CD8-positive, alpha-beta memory T cell (primary cell): ENCODE measurements around the gene SLC25A10. TPM values are rescaled to one million over a fixed set of nuclear protein-coding genes. Genes with fewer than 3 reads are reported as not detected.
"Not testable (repeated sequence)": the region's sequence is repeated elsewhere in the genome, so short reads cannot be mapped to it uniquely, and the experiment has no call there.

Experiments
- CTCF ChIA-PET: fragments of 350-600 bp; sonication (Branson Sonifier 250); formaldehyde crosslinking; loops from one replicate; lab custom pipeline; 2021; ENCODE audit warnings: antibody characterized with exemption; lab: Charles Lee
- POLR2A ChIA-PET: fragments of 350-600 bp; sonication (Branson Sonifier 250); formaldehyde crosslinking; loops from one replicate; lab custom pipeline; 2021; ENCODE audit warnings: antibody characterized with exemption; lab: Charles Lee
- DNase-seq, 5 donors: peaks; one replicate each; pipeline versions ENCODE4 v3.0.0 to v3.0.0-alpha.2; 2020 to 2022; ENCODE audit warnings: mixed read lengths in 1 of 5
- H3K27ac ChIP-seq: one replicate; pipeline ENCODE4 v1.7.0; 2013; ENCODE audit warnings: low read depth, mild to moderate bottlenecking, low read length, moderate library complexity
- H3K27me3 ChIP-seq: 2 replicates; pipeline ENCODE4 v1.7.0; 2013; ENCODE audit warnings: low read length, mild to moderate bottlenecking; ENCODE audit not compliant: insufficient read depth, poor library complexity, severe bottlenecking
- H3K36me3 ChIP-seq: 2 replicates; pipeline ENCODE4 v1.7.0; 2013; ENCODE audit warnings: mild to moderate bottlenecking, low read length, moderate library complexity; ENCODE audit not compliant: insufficient read depth
- H3K4me1 ChIP-seq: 2 replicates; pipeline ENCODE4 v1.7.0; 2013; ENCODE audit warnings: mild to moderate bottlenecking, low read length, moderate library complexity; ENCODE audit not compliant: insufficient read depth
- H3K4me3 ChIP-seq: 2 replicates; pipeline ENCODE4 v1.7.0; 2013; ENCODE audit warnings: mild to moderate bottlenecking, low read length
- H3K9me3 ChIP-seq: 2 replicates; pipeline ENCODE4 v1.7.0; 2013; ENCODE audit warnings: mild to moderate bottlenecking, low read length
- H3K27ac Mint-ChIP-seq, 8 donors: one replicate each; pipeline ENCODE4 v1.8.0; 2020 to 2021; ENCODE audit warnings: mixed read lengths in 8 of 8, mild to moderate bottlenecking in 6 of 8, inconsistent platforms in 3 of 8, moderate library complexity in 3 of 8
- H3K27me3 Mint-ChIP-seq, 2 donors: one replicate each; pipeline ENCODE4 v1.8.0; 2020 to 2021; ENCODE audit warnings: mixed read lengths in 2 of 2, mild to moderate bottlenecking in 1 of 2, moderate library complexity in 1 of 2
- H3K36me3 Mint-ChIP-seq, 3 donors: one replicate each; pipeline ENCODE4 v1.8.0; 2020 to 2021; ENCODE audit warnings: mixed read lengths in 3 of 3, inconsistent platforms in 1 of 3, mild to moderate bottlenecking in 1 of 3
- H3K4me1 Mint-ChIP-seq, 3 donors: one replicate each; pipeline ENCODE4 v1.8.0; 2020 to 2021; ENCODE audit warnings: mixed read lengths in 3 of 3, inconsistent platforms in 1 of 3, mild to moderate bottlenecking in 1 of 3
- H3K4me3 Mint-ChIP-seq, 7 donors: one replicate each; pipeline ENCODE4 v1.8.0; 2020 to 2021; ENCODE audit warnings: mixed read lengths in 7 of 7, mild to moderate bottlenecking in 6 of 7, moderate library complexity in 4 of 7, inconsistent platforms in 2 of 7
- H3K9me3 Mint-ChIP-seq, 5 donors: one replicate each; pipeline ENCODE4 v1.8.0; 2020 to 2022; ENCODE audit warnings: mixed read lengths in 5 of 5, mild to moderate bottlenecking in 3 of 5, moderate library complexity in 2 of 5, inconsistent platforms in 1 of 5
- polyA plus RNA-seq: library from polyadenylated mRNA; unstranded; fragments of 300-500 nt; fragmentation: Illumina TruSeq; gene quantifications from one replicate; pipeline ENCODE4 v1.2.3, GENCODE V29; 2021
- total RNA-seq, 2 experiments: library from RNA; stranded (reverse); gene quantifications; one replicate each; pipeline ENCODE4 v1.2.3, GENCODE V29; 2021

The SLC25A10 gene
- total and polyA plus RNA-seq, 3 experiments from 2014 or later = 4.9 to 34.7 (median 34.1) TPM

DNA sequence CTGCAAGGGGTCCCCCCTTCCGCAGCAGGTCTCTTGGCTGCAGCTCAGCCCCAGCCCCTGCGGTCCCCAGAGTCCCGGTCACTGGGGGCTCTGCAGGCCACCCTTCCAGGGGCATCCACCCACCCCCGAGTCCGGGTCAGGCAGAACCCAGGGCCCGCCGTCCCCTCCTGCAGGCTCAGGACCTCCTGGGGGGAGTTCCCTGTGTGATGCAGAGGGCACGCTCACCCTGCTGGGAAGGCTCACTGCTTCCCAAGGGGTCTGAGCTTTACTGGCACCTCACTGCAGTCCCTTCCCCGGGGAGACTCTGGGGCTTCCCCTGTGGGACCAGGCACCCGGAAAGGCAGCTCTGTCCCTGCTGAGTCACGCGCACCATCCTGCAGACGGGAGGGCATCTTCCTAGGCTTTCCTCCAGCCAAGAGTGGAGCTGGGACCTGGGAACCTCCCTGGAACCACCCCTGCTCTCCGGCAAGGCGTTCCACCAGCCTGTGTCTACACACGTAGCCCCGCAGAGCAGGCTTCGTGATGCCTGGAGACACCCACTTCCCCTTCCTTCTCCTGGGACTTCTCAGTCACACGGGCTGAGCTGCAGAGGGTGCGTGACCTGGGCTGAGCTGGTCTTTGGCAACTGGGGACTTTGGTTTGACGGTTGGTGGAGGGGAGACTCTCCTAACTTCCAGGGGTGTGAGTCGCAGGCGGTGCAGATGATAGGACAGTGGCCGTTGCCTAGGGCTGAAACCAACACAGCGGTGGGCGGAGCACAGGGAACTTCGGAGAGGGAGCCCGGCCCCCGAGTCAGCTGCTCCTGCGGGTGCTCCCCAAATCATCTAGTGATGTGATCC is 23.4 kb downstream of the SLC25A10 start:
- H3K27me3 Mint-ChIP-seq = peaks cover 14 to 33% of the 10 kb centered on the region in 2 donors
- H3K4me3 Mint-ChIP-seq = peak overlapping the region in 4 of 7 donors; percentile 10 to 45 (median 32)
- peaks cover 0 to 8% (median 5%) of the 10 kb centered on the region in 3 donors for H3K4me1 Mint-ChIP-seq
- Histone ChIP-seq H3K4me1 (no peaks in the 10 kb centered on the region), H3K27ac (no peak overlapping the region), H3K9me3 (no peaks in the 10 kb centered on the region), H3K36me3 (no peaks in the 10 kb centered on the region), H3K27me3 (peaks cover 4% of the 10 kb centered on the region), H3K4me3 (no peak overlapping the region)
- CTCF ChIA-PET = interaction anchor here (1.2 kb wide), 1 partner anchor 225 kb away, joined by 3 read pairs; no protein-coding TSS in a partner anchor
- no peaks in the 10 kb centered on the region for H3K9me3 Mint-ChIP-seq
- H3K36me3 Mint-ChIP-seq = no peaks in the 10 kb centered on the region
- POLR2A ChIA-PET = no interaction called here
- peak overlapping the region in 1 of 8 donors; percentile 35 for H3K27ac Mint-ChIP-seq
- no peak for DNase-seq

DNA sequence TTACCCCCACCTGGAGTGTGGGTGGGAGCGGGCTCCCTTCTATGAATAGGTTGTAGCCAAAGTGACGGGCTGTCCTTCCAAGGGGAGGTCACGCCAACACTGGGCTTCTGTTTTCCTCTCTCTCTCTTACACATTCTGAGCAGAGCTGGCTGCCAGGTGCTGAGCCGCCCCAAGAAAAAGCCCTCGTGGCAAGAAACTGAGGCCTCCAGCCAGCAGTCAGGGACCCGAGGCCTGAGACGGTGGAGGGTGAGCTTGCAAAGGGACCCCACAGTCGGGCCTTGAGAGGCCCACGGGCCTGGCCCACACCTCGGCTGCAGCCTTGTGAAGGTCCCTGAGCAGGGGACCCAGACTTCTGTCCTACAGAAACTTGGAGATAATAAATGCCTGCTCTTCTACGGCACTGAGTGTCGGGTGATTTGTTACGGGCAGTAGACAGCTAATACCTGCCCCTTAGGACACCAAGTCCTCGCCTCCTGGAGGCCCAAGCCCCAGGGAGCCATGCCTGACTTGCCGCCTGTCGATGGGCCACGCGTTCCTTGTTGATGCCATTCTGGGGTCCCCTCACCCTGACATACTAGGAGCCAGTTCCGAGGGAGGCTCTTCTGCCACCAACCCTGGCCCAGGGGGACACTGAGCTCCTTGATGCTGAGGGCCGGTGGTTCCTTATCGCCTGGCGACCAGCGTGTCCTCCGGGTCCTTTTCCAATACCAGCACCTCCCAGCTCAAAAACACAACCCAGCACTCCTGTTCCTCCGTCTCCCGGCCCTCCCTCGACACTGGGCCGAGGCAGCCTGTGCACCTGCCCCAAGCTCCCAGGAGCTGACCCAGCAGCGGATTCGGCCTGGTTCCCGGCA is 26.1 kb downstream of the SLC25A10 start:
- peaks cover 4% of the 10 kb centered on the region for H3K27me3 ChIP-seq
- no peak for DNase-seq
- no peaks in the 10 kb centered on the region for H3K9me3 ChIP-seq
- peaks cover 0 to 8% (median 5%) of the 10 kb centered on the region in 3 donors for H3K4me1 Mint-ChIP-seq
- no peak overlapping the region for H3K4me3 ChIP-seq
- H3K4me1 ChIP-seq = no peaks in the 10 kb centered on the region
- ChIA-PET POLR2A (no interaction called here), CTCF (no interaction called here)
- H3K36me3 ChIP-seq = no peaks in the 10 kb centered on the region
- H3K27ac ChIP-seq = no peak overlapping the region
- no peak overlapping the region for H3K27ac Mint-ChIP-seq
- peaks cover 8 to 20% of the 10 kb centered on the region in 2 donors for H3K27me3 Mint-ChIP-seq
- H3K9me3 Mint-ChIP-seq = no peaks in the 10 kb centered on the region
- no peaks in the 10 kb centered on the region for H3K36me3 Mint-ChIP-seq
- no peak overlapping the region for H3K4me3 Mint-ChIP-seq

DNA sequence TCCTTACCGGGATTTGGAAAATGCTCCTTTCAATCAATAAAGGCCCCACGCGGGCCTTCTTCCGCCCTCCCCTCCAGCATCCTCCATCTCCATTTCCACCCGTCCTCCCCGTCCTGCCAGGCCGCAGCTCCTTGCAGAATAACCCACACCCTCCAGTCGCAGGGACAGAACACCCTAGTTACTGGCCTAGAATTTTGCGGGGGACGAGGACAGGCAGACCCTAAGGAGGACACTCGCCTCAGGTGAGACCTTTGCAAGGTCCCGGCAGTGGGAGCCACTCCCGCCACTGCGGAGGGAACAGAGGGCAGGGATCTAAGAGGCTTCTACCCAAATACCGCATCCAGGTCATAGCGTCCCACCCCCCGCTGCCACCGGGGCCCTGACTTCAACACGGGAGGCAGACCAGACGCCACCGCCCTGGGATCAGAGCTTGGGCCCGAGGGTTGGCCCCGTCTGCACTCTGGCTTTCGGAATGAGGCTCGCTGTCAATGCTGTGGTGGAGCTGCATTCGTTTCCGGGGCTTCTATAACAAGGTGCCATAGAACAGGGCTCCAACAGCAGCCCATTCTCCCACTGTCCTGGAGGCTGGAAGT is 26.8 kb downstream of the SLC25A10 start:
- H3K4me3 Mint-ChIP-seq = no peak overlapping the region
- Histone ChIP-seq H3K4me1 (no peaks in the 10 kb centered on the region), H3K4me3 (no peak overlapping the region), H3K36me3 (no peaks in the 10 kb centered on the region), H3K27ac (no peak overlapping the region), H3K9me3 (no peaks in the 10 kb centered on the region), H3K27me3 (peaks cover 4% of the 10 kb centered on the region)
- H3K9me3 Mint-ChIP-seq = no peaks in the 10 kb centered on the region
- H3K27me3 Mint-ChIP-seq = peaks cover 4 to 13% of the 10 kb centered on the region in 2 donors
- POLR2A ChIA-PET = no interaction called here
- CTCF ChIA-PET = no interaction called here
- H3K4me1 Mint-ChIP-seq = peaks cover 0 to 5% (median 3%) of the 10 kb centered on the region in 3 donors
- H3K27ac Mint-ChIP-seq = peak overlapping the region in 1 of 8 donors; percentile 65
- H3K36me3 Mint-ChIP-seq = no peaks in the 10 kb centered on the region
- no peak for DNase-seq

DNA sequence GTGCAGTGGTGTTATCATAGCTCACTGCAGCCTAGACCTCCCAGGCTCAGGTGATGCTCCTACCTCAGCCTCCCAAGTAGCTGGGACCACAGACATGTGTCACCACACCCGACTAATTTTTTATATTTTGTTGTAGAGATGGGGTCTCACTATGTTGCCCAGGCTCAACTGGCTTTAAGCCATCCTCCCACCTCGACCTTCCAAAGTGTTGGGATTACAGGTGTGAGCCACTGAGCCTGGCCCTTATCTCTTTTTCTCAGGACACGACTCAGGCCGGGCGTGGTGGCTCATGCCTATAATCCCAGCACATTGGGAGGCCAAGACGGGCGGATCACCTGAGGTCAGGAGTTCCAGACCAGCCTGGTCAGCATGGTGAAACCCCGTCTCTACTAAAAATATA is 27.5 kb downstream of the SLC25A10 start:
- POLR2A ChIA-PET, H3K4me3 Mint-ChIP-seq, H3K4me3 ChIP-seq, H3K9me3 ChIP-seq, H3K27ac ChIP-seq, H3K9me3 Mint-ChIP-seq, H3K4me1 ChIP-seq, H3K36me3 Mint-ChIP-seq, CTCF ChIA-PET, H3K4me1 Mint-ChIP-seq, DNase-seq, H3K27me3 ChIP-seq, H3K36me3 ChIP-seq: not testable (repeated sequence)
- peaks cover 4 to 12% of the 10 kb centered on the region in 2 donors for H3K27me3 Mint-ChIP-seq
- H3K27ac Mint-ChIP-seq = peak overlapping the region in 1 of 8 donors; percentile 38

DNA sequence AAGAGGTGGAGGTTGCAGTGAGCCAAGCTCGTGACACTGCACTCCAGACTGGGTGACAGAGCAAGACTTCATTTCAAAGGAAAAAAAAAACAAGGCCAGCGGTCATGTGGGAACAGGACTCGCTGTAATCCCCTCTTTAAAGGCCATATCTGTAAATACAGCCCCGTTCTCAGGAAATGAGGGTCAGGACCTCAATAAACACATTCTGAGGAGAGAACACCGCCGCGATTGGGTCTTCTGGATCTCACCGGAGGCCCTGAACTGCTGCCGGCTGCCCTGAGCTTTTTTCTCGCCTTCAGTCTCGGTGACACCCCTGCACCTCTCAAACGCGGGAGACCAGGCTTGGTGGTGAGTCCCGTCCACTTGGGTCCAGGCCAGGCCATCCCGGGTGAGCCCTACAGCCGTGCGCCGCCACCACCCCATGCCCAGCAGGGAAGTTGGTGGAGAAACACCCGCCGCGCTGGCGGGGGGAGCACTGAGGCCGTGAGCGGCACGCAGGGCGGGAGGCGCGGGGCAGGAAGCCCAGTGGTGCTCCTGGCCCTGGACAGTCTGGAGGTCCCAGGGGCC is 28.4 kb downstream of the SLC25A10 start:
- Mint-ChIP-seq H3K36me3 (no peaks in the 10 kb centered on the region), H3K4me1 (peaks cover 0 to 5% (median 3%) of the 10 kb centered on the region in 3 donors), H3K27me3 (peaks cover 4 to 11% of the 10 kb centered on the region in 2 donors), H3K4me3 (no peak overlapping the region), H3K27ac (no peak overlapping the region), H3K9me3 (no peaks in the 10 kb centered on the region)
- Histone ChIP-seq H3K9me3 (no peaks in the 10 kb centered on the region), H3K4me1 (no peaks in the 10 kb centered on the region), H3K27me3 (peaks cover 4% of the 10 kb centered on the region), H3K36me3 (no peaks in the 10 kb centered on the region), H3K27ac (no peak overlapping the region), H3K4me3 (no peak overlapping the region)
- ChIA-PET CTCF (no interaction called here), POLR2A (no interaction called here)
- no peak for DNase-seq

DNA sequence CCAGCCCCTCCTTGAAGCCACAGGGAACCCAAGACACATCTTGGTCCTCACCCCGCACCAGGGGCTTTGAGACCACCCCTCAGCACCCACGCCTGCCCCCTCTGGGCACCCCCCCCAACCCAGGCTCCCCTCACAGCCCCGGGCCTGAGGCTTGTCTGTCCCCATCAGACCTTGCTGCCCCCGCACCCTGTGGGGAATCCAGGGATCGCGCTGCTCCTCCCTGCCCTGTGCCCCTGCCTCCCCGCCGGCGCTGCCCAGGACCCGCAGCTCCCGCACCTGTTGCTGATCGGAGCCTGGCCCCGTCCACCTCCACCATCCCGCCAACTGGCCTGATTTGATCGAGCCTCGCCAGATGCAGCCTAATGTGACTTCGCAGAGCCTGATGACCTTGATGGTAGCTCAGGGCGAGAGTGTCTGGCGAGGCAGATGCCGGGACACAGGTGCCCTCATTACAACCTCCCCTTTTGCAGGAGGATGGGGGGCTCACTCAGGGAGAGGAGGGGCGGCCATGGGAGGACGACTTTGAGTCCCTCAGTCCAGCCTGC is 29.0 kb downstream of the SLC25A10 start:
- Histone ChIP-seq H3K4me1 (no peaks in the 10 kb centered on the region), H3K9me3 (no peaks in the 10 kb centered on the region), H3K27ac (no peak overlapping the region), H3K4me3 (no peak overlapping the region), H3K27me3 (peaks cover 4% of the 10 kb centered on the region), H3K36me3 (no peaks in the 10 kb centered on the region)
- Mint-ChIP-seq H3K27ac (no peak overlapping the region), H3K4me3 (no peak overlapping the region), H3K36me3 (no peaks in the 10 kb centered on the region), H3K4me1 (no peaks in the 10 kb centered on the region), H3K9me3 (no peaks in the 10 kb centered on the region), H3K27me3 (peaks cover 4 to 7% of the 10 kb centered on the region in 2 donors)
- ChIA-PET POLR2A (no interaction called here), CTCF (no interaction called here)
- no peak for DNase-seq

DNA sequence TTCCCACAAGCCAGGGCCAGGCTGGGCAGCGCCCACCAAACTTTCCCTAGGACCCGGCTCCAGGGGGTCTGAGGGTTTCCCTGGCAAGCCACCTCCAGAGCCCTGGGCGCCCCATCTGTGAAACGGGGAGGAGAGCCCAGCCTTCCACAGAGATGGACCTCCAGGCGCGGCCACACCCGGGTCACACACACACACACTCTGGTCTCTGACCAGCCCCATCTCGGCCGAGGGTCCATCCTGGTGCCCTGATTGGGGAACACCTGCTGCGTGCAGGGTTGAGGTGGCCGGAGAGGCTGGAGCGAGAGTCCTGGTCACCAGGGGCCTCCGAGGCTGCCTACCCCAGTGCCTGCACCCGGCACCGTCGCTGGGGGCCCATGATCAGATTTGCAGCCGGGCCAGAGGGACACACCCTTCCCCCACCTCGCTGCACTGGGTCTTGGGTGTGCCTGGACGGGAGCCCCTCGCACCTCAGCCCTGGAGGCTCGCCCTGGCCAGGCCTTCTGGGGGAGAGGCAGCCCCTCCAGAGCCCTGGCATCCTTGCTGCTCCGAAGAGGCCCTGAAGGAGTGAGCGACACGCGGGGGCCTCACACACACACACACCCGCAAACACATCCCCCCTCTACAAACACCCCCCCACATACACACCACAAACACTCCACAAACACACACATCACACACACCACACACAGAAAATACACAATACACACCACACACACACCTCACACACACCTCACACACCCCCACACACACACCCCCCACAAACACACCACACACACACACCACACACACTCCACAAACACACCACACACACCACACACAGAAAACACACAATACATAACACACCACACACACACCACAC is 29.7 kb downstream of the SLC25A10 start:
- Histone ChIP-seq H3K9me3 (no peaks in the 10 kb centered on the region), H3K4me3 (no peak overlapping the region), H3K36me3 (no peaks in the 10 kb centered on the region), H3K27ac (no peak overlapping the region), H3K4me1 (no peaks in the 10 kb centered on the region), H3K27me3 (peaks cover 4% of the 10 kb centered on the region)
- DNase-seq = no peak
- Mint-ChIP-seq H3K27me3 (peaks cover 4 to 7% of the 10 kb centered on the region in 2 donors), H3K4me3 (no peak overlapping the region), H3K4me1 (no peaks in the 10 kb centered on the region), H3K9me3 (no peaks in the 10 kb centered on the region), H3K36me3 (no peaks in the 10 kb centered on the region), H3K27ac (no peak overlapping the region)
- POLR2A ChIA-PET = no interaction called here
- CTCF ChIA-PET = no interaction called here
